GM10266 (cell line): Measurements from ENCODE around the gene PCBP3.

Experiments
- DNase-seq: peaks from one replicate; pipeline ENCODE4 v3.0.0; 2012; ENCODE audit errors: extremely low spot score
- TF ChIP-seq, protein P1 (sequence below): IDR thresholded peaks from 2 replicates; pipeline ENCODE4 v1.5.1; 2012; ENCODE audit warnings: mild to moderate bottlenecking, low read depth; ENCODE audit not compliant: control insufficient read depth, insufficient read depth; ENCODE audit errors: missing control alignments

Gene PCBP3

DNA sequence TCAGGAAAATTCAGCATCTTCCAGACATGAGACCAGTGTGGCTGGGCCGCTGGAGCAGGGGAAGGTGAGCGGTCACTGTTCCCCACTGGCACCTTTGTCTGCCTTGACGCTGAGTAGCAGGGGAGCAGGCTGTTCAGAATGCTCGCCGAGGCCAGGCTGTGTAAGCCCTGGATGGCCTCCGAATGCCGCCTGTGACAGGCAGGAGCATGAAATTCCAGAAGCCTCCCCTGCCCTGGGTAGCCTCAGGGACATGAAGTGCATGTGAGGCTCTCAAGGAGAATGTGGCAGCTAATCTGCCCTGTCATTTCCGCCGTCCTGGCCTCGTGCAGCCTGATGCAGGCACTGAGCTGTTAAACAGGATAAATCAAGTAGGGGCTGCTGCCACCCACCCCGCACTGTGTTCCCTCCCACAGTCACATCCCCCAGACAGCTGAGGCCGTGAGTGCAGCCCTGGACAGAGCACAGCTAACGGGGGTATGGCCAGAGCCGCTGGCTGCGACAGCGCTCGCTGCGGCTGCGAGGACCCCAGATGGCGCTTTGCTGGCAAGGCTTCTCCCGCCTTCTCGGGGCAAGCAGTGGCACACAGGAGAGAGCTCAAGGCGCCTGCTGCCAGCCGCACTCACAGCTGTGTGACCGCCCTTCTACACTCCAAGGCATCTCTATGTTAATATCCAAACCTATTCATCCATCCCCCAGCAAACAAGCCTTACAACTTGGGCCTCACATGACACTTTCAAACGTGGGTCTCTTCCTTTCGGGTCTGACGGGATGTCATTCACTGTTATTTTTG, 233.1 kb downstream of the PCBP3 start:
- TF ChIP-seq, protein P1, sequence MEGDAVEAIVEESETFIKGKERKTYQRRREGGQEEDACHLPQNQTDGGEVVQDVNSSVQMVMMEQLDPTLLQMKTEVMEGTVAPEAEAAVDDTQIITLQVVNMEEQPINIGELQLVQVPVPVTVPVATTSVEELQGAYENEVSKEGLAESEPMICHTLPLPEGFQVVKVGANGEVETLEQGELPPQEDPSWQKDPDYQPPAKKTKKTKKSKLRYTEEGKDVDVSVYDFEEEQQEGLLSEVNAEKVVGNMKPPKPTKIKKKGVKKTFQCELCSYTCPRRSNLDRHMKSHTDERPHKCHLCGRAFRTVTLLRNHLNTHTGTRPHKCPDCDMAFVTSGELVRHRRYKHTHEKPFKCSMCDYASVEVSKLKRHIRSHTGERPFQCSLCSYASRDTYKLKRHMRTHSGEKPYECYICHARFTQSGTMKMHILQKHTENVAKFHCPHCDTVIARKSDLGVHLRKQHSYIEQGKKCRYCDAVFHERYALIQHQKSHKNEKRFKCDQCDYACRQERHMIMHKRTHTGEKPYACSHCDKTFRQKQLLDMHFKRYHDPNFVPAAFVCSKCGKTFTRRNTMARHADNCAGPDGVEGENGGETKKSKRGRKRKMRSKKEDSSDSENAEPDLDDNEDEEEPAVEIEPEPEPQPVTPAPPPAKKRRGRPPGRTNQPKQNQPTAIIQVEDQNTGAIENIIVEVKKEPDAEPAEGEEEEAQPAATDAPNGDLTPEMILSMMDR, result no peak
- DNase-seq, result no peak

DNA sequence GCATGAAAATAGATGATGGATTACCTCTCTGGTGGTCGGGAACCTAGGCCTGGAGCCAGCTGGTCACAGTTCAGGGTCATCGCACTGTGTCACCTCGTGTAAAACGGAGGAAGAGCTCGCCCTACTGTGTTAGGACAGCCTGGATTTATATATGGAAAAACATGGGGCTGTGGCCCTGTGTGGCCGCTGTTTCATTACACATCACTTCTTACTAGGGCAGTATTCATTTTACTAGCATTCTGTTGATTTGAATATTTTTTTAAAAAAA, 233.6 kb downstream of the PCBP3 start:
- DNase-seq, result no peak
- TF ChIP-seq, protein P1, result no peak

DNA sequence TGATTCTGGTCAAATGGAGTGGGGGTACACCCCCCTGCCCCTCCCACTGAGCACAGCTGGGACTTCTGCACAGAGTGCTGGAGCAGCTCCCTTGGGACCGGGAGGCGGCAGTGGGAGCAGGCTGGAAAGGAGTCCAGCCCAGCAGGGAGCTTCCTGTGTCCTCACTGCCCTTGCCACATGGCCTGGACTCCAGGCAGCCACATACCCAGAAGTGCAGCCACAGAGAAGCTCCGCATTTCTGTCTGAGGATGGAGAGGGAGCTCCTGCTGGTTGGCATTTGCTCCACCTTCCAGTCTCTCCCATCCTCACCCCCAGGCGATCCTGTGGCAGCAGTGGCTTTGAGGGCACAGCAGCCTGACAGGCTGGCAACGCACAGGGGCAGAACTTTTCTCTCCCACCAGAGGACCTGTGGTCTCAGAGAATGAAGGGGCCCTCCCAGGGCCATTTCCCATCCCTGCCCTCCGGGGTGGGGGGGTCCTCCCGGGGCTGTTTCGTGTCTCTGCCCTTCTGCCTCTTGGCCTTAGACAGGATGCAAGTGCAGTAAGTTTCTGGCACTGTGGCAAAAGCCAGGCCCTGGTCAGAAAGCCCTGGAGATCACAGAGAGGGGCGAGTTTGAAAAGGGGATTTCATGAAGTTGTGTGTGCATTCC, 234.4 kb downstream of the PCBP3 start:
- DNase-seq, result no peak

DNA sequence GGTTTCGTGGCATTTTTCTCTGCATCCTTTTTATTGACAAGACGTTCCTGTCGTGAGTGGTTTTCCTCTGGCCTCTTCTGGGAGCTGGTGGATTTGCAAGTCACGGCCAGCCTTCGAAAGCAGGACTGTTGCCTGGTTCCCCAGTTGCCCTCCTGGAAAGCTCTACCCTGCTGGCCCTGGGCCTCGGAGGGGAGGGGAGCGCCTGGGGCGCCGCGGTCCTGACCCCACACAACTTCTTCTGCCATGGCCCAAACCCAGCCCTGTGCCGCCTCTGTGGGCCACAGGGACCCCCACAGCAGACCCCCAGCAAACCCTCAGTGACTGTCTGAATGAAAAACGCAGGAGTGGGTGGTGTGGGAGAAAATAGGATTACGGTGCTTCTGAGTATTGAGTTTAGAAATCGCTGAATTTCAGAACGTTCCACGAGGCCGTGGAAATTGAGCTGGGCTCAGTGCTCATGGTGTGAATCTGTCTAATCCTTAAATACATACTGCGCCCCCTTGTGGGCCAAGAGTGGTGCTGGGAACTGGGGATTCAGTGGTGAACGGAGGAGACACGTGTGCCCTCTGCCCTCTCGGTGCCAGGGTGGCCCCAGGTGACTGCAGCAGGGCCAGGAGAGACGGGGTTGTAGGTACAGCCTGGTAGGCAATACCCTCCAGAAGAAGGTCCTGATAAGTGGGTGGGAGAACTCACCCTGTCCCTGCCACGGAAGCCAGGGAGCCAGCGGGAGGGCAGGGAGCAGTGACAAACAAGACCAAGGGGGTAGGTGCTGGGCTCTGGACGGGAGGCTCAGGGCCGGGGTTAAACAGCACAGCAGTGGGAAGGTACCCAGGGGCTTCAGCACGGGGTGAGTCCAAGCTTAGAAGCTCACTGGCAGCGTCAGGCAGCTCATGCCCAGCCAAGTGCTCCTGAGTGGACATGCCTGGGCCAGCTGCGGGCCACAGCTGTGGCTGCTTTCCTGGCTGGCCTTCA, 236.9 kb downstream of the PCBP3 start:
- TF ChIP-seq, protein P1, result peak; percentile 66
- DNase-seq, result peak; percentile 81

More for the DNA sequence above, 234.4 kb downstream of the PCBP3 start:
- TF ChIP-seq, protein P1, result no peak

DNA sequence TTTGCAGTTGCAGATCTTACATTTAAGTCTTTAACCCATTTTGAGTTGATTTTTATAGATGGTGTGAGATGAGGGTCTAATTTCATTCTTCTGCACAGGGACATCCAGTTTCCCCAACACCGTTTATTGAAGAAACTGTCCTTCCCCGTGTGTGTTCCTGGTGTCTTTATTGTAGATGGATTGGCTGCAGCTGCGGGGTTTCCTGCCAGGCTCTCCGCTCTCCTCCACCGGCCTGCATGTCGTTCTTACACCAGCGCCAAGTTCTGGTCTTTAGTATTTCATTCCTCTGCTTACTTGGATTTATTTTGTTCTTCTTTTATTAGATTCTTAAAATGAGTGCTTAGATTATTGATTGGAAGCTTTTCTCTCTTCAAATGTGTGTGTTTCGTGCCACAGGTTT, 239.1 kb downstream of the PCBP3 start:
- TF ChIP-seq, protein P1, result no peak
- DNase-seq, result no peak

DNA sequence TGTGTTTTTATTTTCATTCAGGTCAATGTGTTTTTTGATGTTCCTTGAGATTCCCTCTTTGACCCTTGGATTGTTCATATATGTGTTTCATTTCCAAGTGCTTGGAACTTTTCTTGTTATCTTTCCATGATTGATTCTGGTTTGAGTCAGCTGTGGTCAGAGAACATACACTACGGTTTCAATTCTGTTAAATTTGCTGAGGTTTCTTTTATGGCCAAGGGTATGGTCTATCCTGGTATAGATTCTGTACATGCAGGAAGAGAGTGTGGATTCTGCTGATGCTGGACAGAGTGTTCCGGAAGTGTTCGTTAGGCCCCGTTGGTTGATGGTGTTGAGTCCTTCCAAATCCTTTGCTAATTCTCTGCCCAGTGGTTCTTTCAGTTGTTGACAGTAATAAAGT, 239.6 kb downstream of the PCBP3 start:
- DNase-seq, result no peak
- TF ChIP-seq, protein P1, result no peak
